OCI-LY3 (cell line): Measurements from ENCODE around the gene MTUS2.

Experiments
- EZH2phosphoT487 ChIP-seq: fragments of 200-600 bp; shearing (Covaris generic); IDR thresholded peaks from 2 replicates; pipeline ENCODE4 v1.6.1; 2018; ENCODE audit warnings: antibody characterized with exemption, mixed run types, low read depth
- TF ChIP-seq, protein P1 (sequence below): fragments of 200-600, 300-600 bp; sonication (generic); IDR thresholded peaks from 2 replicates; pipeline ENCODE4 v1.5.1; 2014; ENCODE audit warnings: antibody characterized with exemption, low read length, low read depth

DNA sequence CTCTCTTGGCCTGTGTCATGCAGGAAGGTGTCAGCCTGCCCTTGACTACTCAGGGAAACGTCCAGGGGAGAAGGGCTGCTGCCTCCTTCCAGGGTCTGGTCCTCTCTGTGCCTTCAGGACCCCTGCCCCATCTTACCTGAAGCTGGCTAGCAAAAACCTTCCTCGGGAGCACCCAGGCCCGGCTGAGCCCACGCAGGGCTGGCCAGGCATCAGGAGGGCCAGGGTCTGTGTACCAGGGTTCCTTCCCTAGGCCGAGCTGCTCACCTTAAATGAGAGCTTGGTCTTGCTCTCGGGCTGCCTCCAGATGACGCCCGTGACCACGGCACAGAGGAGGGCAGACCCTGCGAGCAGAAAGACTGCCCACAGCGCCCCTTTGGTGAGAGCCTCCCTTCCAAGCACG lies 696.7 kb downstream of the MTUS2 start:
- TF ChIP-seq, protein P1, sequence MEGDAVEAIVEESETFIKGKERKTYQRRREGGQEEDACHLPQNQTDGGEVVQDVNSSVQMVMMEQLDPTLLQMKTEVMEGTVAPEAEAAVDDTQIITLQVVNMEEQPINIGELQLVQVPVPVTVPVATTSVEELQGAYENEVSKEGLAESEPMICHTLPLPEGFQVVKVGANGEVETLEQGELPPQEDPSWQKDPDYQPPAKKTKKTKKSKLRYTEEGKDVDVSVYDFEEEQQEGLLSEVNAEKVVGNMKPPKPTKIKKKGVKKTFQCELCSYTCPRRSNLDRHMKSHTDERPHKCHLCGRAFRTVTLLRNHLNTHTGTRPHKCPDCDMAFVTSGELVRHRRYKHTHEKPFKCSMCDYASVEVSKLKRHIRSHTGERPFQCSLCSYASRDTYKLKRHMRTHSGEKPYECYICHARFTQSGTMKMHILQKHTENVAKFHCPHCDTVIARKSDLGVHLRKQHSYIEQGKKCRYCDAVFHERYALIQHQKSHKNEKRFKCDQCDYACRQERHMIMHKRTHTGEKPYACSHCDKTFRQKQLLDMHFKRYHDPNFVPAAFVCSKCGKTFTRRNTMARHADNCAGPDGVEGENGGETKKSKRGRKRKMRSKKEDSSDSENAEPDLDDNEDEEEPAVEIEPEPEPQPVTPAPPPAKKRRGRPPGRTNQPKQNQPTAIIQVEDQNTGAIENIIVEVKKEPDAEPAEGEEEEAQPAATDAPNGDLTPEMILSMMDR: no peak
- no peak for TF ChIP-seq EZH2phosphoT487
